Measurements from ENCODE around the gene KIF2A. TPM values are rescaled to one million over a fixed set of nuclear protein-coding genes. Genes with fewer than 3 reads are reported as not detected.

The KIF2A gene
- total and polyA plus RNA-seq, 2 of the 8 experiments (the other 6 are each of a cell fraction or from before 2014, with no cell fraction given): 18.4 to 97.1 TPM

GRCh38 chr5:62306896-62307689 is 1.1 kb downstream of the KIF2A start (continued):
- TF ChIP-seq EGR1 (IDR thresholded peaks at IDR 0.05; ENCODE audit: borderline replicate concordance, low read depth, low read length): no peak
- TF ChIP-seq GABPA (IDR thresholded peaks at IDR 0.05; ENCODE audit: borderline replicate concordance, insufficient read depth, low read length): no peak
- peak; percentile 86 for TF ChIP-seq SAP30 (IDR thresholded peaks at IDR 0.05; ENCODE audit: insufficient read depth, insufficient replicate concordance, low read length)
- TF ChIP-seq, protein P1, sequence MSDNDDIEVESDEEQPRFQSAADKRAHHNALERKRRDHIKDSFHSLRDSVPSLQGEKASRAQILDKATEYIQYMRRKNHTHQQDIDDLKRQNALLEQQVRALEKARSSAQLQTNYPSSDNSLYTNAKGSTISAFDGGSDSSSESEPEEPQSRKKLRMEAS (IDR thresholded peaks at IDR 0.05): peak; percentile 68
- TF ChIP-seq, protein P2, sequence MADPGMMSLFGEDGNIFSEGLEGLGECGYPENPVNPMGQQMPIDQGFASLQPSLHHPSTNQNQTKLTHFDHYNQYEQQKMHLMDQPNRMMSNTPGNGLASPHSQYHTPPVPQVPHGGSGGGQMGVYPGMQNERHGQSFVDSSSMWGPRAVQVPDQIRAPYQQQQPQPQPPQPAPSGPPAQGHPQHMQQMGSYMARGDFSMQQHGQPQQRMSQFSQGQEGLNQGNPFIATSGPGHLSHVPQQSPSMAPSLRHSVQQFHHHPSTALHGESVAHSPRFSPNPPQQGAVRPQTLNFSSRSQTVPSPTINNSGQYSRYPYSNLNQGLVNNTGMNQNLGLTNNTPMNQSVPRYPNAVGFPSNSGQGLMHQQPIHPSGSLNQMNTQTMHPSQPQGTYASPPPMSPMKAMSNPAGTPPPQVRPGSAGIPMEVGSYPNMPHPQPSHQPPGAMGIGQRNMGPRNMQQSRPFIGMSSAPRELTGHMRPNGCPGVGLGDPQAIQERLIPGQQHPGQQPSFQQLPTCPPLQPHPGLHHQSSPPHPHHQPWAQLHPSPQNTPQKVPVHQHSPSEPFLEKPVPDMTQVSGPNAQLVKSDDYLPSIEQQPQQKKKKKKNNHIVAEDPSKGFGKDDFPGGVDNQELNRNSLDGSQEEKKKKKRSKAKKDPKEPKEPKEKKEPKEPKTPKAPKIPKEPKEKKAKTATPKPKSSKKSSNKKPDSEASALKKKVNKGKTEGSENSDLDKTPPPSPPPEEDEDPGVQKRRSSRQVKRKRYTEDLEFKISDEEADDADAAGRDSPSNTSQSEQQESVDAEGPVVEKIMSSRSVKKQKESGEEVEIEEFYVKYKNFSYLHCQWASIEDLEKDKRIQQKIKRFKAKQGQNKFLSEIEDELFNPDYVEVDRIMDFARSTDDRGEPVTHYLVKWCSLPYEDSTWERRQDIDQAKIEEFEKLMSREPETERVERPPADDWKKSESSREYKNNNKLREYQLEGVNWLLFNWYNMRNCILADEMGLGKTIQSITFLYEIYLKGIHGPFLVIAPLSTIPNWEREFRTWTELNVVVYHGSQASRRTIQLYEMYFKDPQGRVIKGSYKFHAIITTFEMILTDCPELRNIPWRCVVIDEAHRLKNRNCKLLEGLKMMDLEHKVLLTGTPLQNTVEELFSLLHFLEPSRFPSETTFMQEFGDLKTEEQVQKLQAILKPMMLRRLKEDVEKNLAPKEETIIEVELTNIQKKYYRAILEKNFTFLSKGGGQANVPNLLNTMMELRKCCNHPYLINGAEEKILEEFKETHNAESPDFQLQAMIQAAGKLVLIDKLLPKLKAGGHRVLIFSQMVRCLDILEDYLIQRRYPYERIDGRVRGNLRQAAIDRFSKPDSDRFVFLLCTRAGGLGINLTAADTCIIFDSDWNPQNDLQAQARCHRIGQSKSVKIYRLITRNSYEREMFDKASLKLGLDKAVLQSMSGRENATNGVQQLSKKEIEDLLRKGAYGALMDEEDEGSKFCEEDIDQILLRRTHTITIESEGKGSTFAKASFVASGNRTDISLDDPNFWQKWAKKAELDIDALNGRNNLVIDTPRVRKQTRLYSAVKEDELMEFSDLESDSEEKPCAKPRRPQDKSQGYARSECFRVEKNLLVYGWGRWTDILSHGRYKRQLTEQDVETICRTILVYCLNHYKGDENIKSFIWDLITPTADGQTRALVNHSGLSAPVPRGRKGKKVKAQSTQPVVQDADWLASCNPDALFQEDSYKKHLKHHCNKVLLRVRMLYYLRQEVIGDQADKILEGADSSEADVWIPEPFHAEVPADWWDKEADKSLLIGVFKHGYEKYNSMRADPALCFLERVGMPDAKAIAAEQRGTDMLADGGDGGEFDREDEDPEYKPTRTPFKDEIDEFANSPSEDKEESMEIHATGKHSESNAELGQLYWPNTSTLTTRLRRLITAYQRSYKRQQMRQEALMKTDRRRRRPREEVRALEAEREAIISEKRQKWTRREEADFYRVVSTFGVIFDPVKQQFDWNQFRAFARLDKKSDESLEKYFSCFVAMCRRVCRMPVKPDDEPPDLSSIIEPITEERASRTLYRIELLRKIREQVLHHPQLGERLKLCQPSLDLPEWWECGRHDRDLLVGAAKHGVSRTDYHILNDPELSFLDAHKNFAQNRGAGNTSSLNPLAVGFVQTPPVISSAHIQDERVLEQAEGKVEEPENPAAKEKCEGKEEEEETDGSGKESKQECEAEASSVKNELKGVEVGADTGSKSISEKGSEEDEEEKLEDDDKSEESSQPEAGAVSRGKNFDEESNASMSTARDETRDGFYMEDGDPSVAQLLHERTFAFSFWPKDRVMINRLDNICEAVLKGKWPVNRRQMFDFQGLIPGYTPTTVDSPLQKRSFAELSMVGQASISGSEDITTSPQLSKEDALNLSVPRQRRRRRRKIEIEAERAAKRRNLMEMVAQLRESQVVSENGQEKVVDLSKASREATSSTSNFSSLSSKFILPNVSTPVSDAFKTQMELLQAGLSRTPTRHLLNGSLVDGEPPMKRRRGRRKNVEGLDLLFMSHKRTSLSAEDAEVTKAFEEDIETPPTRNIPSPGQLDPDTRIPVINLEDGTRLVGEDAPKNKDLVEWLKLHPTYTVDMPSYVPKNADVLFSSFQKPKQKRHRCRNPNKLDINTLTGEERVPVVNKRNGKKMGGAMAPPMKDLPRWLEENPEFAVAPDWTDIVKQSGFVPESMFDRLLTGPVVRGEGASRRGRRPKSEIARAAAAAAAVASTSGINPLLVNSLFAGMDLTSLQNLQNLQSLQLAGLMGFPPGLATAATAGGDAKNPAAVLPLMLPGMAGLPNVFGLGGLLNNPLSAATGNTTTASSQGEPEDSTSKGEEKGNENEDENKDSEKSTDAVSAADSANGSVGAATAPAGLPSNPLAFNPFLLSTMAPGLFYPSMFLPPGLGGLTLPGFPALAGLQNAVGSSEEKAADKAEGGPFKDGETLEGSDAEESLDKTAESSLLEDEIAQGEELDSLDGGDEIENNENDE (IDR thresholded peaks at IDR 0.05; ENCODE audit: insufficient replicate concordance, low read length): no peak
- TF ChIP-seq KDM4A (IDR thresholded peaks at IDR 0.05; ENCODE audit: low read depth, low read length, severe bottlenecking): no peak
- no peak for TF ChIP-seq SP1 (IDR thresholded peaks at IDR 0.05; ENCODE audit: low read depth, low read length)
- no peak for TF ChIP-seq YY1 (IDR thresholded peaks at IDR 0.05; ENCODE audit: low read depth, low read length)
- no peak for TF ChIP-seq MAFK (IDR thresholded peaks at IDR 0.05; ENCODE audit: low read depth, low read length)
- TF ChIP-seq SUZ12 (IDR thresholded peaks at IDR 0.05; ENCODE audit: low read length): no peak

Data from H1 (cell line).